Ishikawa (cell line): ENCODE data around the gene CYB5D1.

ENCODE experiments used
- CEBPB ChIP-seq: IDR thresholded peaks from 2 replicates; pipeline ENCODE4 v1.6.1; 2012
- CREB1 ChIP-seq: IDR thresholded peaks from 2 replicates; pipeline ENCODE4 v1.6.1; 2012; ENCODE audit warnings: low read depth
- EGR1 ChIP-seq: IDR thresholded peaks from 2 replicates; pipeline ENCODE4 v1.6.1; 2012
- EP300 ChIP-seq: IDR thresholded peaks from 2 replicates; pipeline ENCODE4 v1.6.1; 2012; ENCODE audit warnings: borderline replicate concordance
- FOXM1 ChIP-seq: IDR thresholded peaks from 2 replicates; pipeline ENCODE4 v1.6.1; 2012; ENCODE audit warnings: low read depth, borderline replicate concordance
- NFIC ChIP-seq: IDR thresholded peaks from 2 replicates; pipeline ENCODE4 v1.6.1; 2012
- RAD21 ChIP-seq: IDR thresholded peaks from 2 replicates; pipeline ENCODE4 v1.6.1; 2012; ENCODE audit warnings: low read depth
- TAF1 ChIP-seq: IDR thresholded peaks from 2 replicates; pipeline ENCODE4 v1.6.1; 2012; ENCODE audit warnings: low read depth, mild to moderate bottlenecking
- TCF12 ChIP-seq: IDR thresholded peaks from 2 replicates; pipeline ENCODE4 v1.6.1; 2012; ENCODE audit warnings: low read depth
- TEAD4 ChIP-seq: IDR thresholded peaks from 2 replicates; pipeline ENCODE4 v1.6.1; 2012
- YY1 ChIP-seq: IDR thresholded peaks from 2 replicates; pipeline ENCODE4 v1.6.1; 2012; ENCODE audit warnings: low read depth
- ZBTB7A ChIP-seq: IDR thresholded peaks from 2 replicates; pipeline ENCODE4 v1.6.1; 2012; ENCODE audit warnings: low read depth
- TF ChIP-seq, protein P1 (sequence below): IDR thresholded peaks from 2 replicates; pipeline ENCODE4 v1.6.1; 2012; ENCODE audit warnings: low read depth, mild to moderate bottlenecking
- TF ChIP-seq, protein P2 (sequence below): IDR thresholded peaks from 2 replicates; pipeline ENCODE4 v1.6.1; 2012
- TF ChIP-seq, protein P3 (sequence below): IDR thresholded peaks from 2 replicates; pipeline ENCODE4 v1.6.1; 2012

Gene CYB5D1

DNA sequence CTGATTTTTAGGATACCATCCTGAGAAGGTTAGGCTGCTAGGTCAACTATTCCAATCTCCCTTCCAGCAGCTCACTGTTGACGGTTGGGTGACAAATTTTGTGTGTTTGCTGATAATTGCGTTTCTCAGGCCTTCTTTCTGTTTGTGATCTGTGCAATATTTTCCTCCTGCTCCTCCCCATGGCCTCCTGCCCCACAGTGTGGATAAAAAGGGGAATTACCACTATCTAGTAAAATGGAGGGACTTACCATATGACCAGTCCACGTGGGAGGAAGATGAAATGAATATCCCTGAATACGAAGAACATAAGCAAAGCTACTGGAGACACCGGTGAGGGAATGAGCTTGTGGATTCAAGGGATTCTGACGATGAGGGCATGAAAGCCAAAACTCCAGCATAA is 40.0 kb downstream of the CYB5D1 start:
- TF ChIP-seq EP300, result no peak
- TF ChIP-seq RAD21, result peak; percentile 59
- TF ChIP-seq ZBTB7A, result no peak
- no peak for TF ChIP-seq TCF12
- no peak for TF ChIP-seq EGR1
- no peak for TF ChIP-seq FOXM1

DNA sequence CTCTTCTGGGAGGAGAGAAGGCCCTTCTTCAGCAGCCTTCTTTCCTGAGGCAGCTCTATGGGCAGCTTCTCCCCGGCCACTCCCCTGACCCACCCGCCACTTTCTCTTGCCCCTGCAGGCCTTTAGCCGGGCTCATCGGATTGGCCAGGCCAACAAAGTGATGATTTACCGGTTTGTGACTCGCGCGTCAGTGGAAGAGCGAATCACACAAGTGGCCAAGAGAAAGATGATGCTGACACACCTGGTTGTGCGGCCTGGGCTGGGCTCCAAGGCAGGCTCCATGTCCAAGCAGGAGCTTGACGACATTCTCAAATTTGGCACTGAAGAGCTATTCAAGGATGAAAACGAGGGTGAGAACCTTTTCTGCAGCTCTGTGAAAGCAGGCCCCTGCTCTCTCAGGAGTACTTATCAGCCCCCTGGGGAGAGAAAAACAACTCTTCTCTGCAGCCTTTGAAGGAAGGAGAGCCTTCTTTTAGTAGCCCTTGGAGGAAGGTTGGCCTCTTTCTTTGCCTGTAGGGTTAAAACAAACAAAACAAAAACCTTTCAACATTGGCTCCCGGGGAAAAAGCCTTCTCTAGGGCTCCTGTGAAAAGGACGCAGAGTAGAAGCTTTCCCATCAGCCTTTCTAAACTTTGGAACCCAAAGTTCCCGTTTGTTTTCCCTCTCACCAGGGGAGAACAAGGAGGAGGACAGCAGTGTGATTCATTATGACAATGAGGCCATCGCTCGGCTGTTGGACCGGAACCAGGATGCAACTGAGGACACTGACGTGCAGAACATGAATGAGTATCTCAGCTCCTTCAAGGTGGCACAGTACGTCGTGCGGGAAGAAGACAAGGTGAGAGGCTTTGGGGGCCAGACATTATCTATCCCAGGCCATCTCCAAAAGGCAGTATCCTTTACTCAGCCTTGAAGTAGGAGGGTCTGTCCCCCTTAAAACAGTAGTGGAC is 45.6 kb downstream of the CYB5D1 start:
- TF ChIP-seq TCF12 (no peak), TEAD4 (no peak), RAD21 (no peak), FOXM1 (no peak)

- no peak for TF ChIP-seq CREB1
- TF ChIP-seq TEAD4, result no peak
- TF ChIP-seq, protein P1, sequence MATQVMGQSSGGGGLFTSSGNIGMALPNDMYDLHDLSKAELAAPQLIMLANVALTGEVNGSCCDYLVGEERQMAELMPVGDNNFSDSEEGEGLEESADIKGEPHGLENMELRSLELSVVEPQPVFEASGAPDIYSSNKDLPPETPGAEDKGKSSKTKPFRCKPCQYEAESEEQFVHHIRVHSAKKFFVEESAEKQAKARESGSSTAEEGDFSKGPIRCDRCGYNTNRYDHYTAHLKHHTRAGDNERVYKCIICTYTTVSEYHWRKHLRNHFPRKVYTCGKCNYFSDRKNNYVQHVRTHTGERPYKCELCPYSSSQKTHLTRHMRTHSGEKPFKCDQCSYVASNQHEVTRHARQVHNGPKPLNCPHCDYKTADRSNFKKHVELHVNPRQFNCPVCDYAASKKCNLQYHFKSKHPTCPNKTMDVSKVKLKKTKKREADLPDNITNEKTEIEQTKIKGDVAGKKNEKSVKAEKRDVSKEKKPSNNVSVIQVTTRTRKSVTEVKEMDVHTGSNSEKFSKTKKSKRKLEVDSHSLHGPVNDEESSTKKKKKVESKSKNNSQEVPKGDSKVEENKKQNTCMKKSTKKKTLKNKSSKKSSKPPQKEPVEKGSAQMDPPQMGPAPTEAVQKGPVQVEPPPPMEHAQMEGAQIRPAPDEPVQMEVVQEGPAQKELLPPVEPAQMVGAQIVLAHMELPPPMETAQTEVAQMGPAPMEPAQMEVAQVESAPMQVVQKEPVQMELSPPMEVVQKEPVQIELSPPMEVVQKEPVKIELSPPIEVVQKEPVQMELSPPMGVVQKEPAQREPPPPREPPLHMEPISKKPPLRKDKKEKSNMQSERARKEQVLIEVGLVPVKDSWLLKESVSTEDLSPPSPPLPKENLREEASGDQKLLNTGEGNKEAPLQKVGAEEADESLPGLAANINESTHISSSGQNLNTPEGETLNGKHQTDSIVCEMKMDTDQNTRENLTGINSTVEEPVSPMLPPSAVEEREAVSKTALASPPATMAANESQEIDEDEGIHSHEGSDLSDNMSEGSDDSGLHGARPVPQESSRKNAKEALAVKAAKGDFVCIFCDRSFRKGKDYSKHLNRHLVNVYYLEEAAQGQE, result no peak
- TF ChIP-seq, protein P2, sequence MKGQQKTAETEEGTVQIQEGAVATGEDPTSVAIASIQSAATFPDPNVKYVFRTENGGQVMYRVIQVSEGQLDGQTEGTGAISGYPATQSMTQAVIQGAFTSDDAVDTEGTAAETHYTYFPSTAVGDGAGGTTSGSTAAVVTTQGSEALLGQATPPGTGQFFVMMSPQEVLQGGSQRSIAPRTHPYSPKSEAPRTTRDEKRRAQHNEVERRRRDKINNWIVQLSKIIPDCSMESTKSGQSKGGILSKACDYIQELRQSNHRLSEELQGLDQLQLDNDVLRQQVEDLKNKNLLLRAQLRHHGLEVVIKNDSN, result no peak
- TF ChIP-seq RAD21, result no peak
- TF ChIP-seq YY1, result no peak
- TF ChIP-seq NFIC, result no peak
- TF ChIP-seq FOXM1, result no peak
- TF ChIP-seq, protein P3, sequence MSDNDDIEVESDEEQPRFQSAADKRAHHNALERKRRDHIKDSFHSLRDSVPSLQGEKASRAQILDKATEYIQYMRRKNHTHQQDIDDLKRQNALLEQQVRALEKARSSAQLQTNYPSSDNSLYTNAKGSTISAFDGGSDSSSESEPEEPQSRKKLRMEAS, result no peak
- TF ChIP-seq CEBPB, result no peak
These were observed 51.3 kb downstream of the CYB5D1 start for GRCh38 chr17:7909089-7909488.

DNA sequence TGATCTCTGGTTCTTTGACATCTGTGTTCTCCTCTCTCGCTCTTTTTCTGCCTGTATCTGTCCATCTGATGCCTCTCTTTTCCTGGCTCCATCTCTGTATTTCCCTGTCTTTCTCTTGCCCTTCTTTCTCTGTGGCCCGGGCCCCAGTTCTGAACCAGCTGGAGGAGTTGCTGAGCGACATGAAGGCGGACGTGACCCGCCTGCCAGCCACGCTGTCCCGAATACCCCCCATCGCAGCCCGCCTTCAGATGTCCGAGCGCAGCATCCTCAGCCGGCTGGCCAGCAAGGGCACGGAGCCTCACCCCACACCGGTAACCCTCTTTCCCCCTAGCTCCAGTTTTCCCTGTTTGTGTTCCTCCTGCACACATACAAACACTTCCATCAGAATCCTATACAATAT is 52.5 kb downstream of the CYB5D1 start:
- TF ChIP-seq CEBPB (no peak), TCF12 (no peak), NFIC (no peak), EP300 (no peak), ZBTB7A (no peak), TEAD4 (no peak), FOXM1 (no peak), EGR1 (no peak), YY1 (no peak), RAD21 (no peak), CREB1 (no peak)
- TF ChIP-seq, protein P1, result no peak
- TF ChIP-seq, protein P3, result no peak
- TF ChIP-seq, protein P2, result no peak

DNA sequence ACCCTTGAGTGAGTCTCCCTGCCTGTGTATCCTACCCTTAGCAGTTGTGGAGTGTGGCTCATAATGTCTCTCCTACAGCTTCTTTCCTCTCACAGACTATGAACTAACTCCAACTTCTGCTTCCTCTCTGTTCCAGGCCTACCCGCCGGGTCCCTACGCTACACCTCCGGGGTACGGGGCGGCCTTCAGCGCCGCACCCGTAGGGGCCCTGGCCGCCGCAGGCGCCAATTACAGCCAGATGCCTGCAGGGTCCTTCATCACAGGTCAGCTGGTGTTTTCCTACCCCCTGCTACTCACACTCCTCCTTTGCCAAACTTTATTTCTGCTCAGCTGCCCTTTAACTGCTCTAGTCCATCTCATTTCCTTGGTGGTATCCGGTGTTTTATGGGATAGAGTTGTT is 52.9 kb downstream of the CYB5D1 start:
- TF ChIP-seq FOXM1, result no peak
- no peak for TF ChIP-seq EP300
- TF ChIP-seq EGR1, result no peak
- TF ChIP-seq TEAD4, result no peak
- no peak for TF ChIP-seq YY1
- TF ChIP-seq, protein P3, result no peak
- TF ChIP-seq, protein P1, result no peak
- TF ChIP-seq ZBTB7A, result no peak
- TF ChIP-seq, protein P2, result no peak
- no peak for TF ChIP-seq CEBPB
- TF ChIP-seq TCF12, result no peak
- TF ChIP-seq TAF1, result no peak
- TF ChIP-seq RAD21, result no peak
- TF ChIP-seq NFIC, result no peak
- no peak for TF ChIP-seq CREB1
